K562 (cell line): ENCODE data around the gene CHST2. TPM values are rescaled to one million over a fixed set of nuclear protein-coding genes. Genes with fewer than 3 reads are reported as not detected.

ENCODE experiments used
- ATAC-seq: fragments of 200-7000 bp; cut with Tn5 transposase; 3 replicates; pipeline ENCODE4 v1.9.1; 2020; ENCODE audit warnings: moderate library complexity
- BruUV-seq: library from RNA; stranded (reverse); fragments of 400-500 nt; replicated peaks from 2 replicates; lab custom pipeline; 2021; lab: Mats Ljungman, UMichigan
- CTCF ChIA-PET: fragments of 300-600 bp; formaldehyde crosslinking; extraction: SDS; loops from one replicate; lab custom pipeline; 2021; ENCODE audit warnings: low intra/inter-chr PET ratio; lab: Yijun Ruan, JAX
- POLR2A ChIA-PET: fragments of 300-600, 350-650 bp; sonication (Branson Sonifier 250); formaldehyde crosslinking; extraction: SDS; loops from one replicate; lab custom pipeline; 2021; ENCODE audit warnings: antibody characterized with exemption, inconsistent platforms; lab: Yijun Ruan, JAX
- DNase-seq, 4 experiments: peaks; one replicate each; pipeline versions ENCODE4 v3.0.0 to v3.0.0-alpha.2; 2011 to 2018; ENCODE audit warnings: low spot score in 3 of 4, mixed read lengths in 3 of 4; ENCODE audit errors: extremely low read depth in 1 of 4
- FAIRE-seq: peaks from 2 replicates; lab custom pipeline; 2011; peaks lifted over from hg19 to GRCh38; lab: Jason Lieb, UNC
- H2AFZ ChIP-seq: 2 replicates; pipeline ENCODE4 v1.6.0; 2011; ENCODE audit warnings: low read depth, low read length, control low read depth, inconsistent platforms
- H3K27ac ChIP-seq: fragments of 200-600 bp; 3 replicates; pipeline ENCODE4 v1.8.0; 2011; ENCODE audit warnings: low read depth, mild to moderate bottlenecking, control low read depth, inconsistent platforms, low read length, moderate library complexity, mixed read lengths; ENCODE audit errors: extremely low read depth
- H3K27me3 ChIP-seq, 2 experiments: fragments of 300-600 bp in 1 of 2; 2 replicates in 1 of 2; 3 replicates in 1 of 2; pipeline versions ENCODE4 v1.6.0 to v1.8.0; 2011; ENCODE audit warnings: inconsistent platforms in 2 of 2, low read length in 2 of 2, mild to moderate bottlenecking in 1 of 2, mixed read lengths in 1 of 2, moderate library complexity in 1 of 2; ENCODE audit not compliant: control insufficient read depth in 2 of 2, insufficient read depth in 2 of 2
- H3K36me3 ChIP-seq: fragments of 300-600 bp; 3 replicates; pipeline ENCODE4 v1.8.0; 2011; ENCODE audit warnings: mild to moderate bottlenecking, low read length, inconsistent platforms; ENCODE audit not compliant: control insufficient read depth, insufficient read depth
- H3K4me1 ChIP-seq, 2 experiments: fragments of 200-600 bp in 1 of 2; replicated peaks in 1 of 2; 2 replicates in 1 of 2; 3 replicates in 1 of 2; pipeline versions ENCODE4 v1.5.1 to v1.8.0; 2011; ENCODE audit warnings: inconsistent platforms in 2 of 2, low read length in 2 of 2, mild to moderate bottlenecking in 1 of 2, mixed read lengths in 1 of 2, moderate library complexity in 1 of 2; ENCODE audit not compliant: control insufficient read depth in 2 of 2, insufficient read depth in 2 of 2
- H3K4me2 ChIP-seq: 2 replicates; pipeline ENCODE4 v1.6.1; 2011; ENCODE audit warnings: low read length, control low read depth, inconsistent platforms, mixed read lengths; ENCODE audit not compliant: insufficient read depth
- H3K4me3 ChIP-seq: fragments of 200-600 bp; sonication (generic), shearing (Covaris generic); 2 replicates; pipeline ENCODE4 v1.5.1; 2016; ENCODE audit warnings: control low read depth, inconsistent platforms
- H3K79me2 ChIP-seq: fragments of 200-600 bp; 3 replicates; pipeline ENCODE4 v1.8.0; 2011; ENCODE audit warnings: low read length, inconsistent platforms; ENCODE audit not compliant: control insufficient read depth, insufficient read depth
- H3K9ac ChIP-seq, 2 experiments: 2 replicates each; pipeline versions ENCODE4 v1.6.0 to v1.6.1; 2011; ENCODE audit warnings: low read depth in 2 of 2, low read length in 2 of 2, control low read depth in 1 of 2, inconsistent platforms in 1 of 2, mild to moderate bottlenecking in 1 of 2, mixed read lengths in 1 of 2; ENCODE audit not compliant: insufficient read depth in 1 of 2
- H3K9me1 ChIP-seq: one replicate; pipeline ENCODE4 v1.6.0; 2011; ENCODE audit warnings: inconsistent platforms, mild to moderate bottlenecking, low read length, moderate library complexity; ENCODE audit not compliant: control insufficient read depth, insufficient read depth
- H3K9me3 ChIP-seq: replicated peaks from 2 replicates; pipeline ENCODE4 v1.5.1; 2011; ENCODE audit warnings: low read depth, low read length, inconsistent platforms; ENCODE audit not compliant: control insufficient read depth, insufficient read depth
- H4K20me1 ChIP-seq: replicated peaks from 2 replicates; pipeline ENCODE4 v1.6.1; 2011; ENCODE audit warnings: low read length, inconsistent platforms, mixed read lengths; ENCODE audit not compliant: control insufficient read depth, insufficient read depth
- CBFA2T3 ChIP-seq: fragments of 450-650 bp; IDR thresholded peaks from 2 replicates; pipeline ENCODE4 v1.6.1; 2017
- CREM ChIP-seq: IDR thresholded peaks from 2 replicates; pipeline ENCODE4 v1.6.1; 2014; ENCODE audit warnings: antibody characterized with exemption, low read depth
- PHTF2 ChIP-seq: fragments of 250-450 bp; sonication (Bioruptor Pico); IDR thresholded peaks from 2 replicates; pipeline ENCODE4 v1.5.0; 2021; ENCODE audit warnings: mild to moderate bottlenecking
- SPI1 ChIP-seq: IDR thresholded peaks from 2 replicates; pipeline ENCODE4 v1.6.1; 2011; ENCODE audit warnings: low read depth, low read length, control low read depth, borderline replicate concordance
- ZNF384 ChIP-seq: IDR thresholded peaks from 2 replicates; pipeline ENCODE4 v1.6.1; 2012; ENCODE audit warnings: low read depth, low read length, improper control_type of control experiment
- ZNF644 ChIP-seq: fragments of 200-800 bp; sonication (Bioruptor generic); IDR thresholded peaks from 2 replicates; pipeline ENCODE4 v1.6.1; 2016; ENCODE audit warnings: low read depth, missing genetic modification characterization, missing compliant biosample characterization
- ZSCAN29 ChIP-seq: fragments of 450-650 bp; IDR thresholded peaks from 2 replicates; pipeline ENCODE4 v1.6.1; 2017
- WGBS: fragments of 100-300 bp; shearing (Covaris generic); methylation state at CpG from one replicate; pipeline ENCODE4 v1.1.6; 2016; ENCODE audit warnings: low coverage, mixed read lengths; ENCODE audit not compliant: insufficient coverage; ENCODE audit errors: missing lambda C conversion rate; 5-methylcytosine and 5-hydroxymethylcytosine counted together
- in situ Hi-C: fragments of 300-500 bp; cut with MboI; formaldehyde crosslinking; loops from 4 replicates; pipeline ENCODE4 v1.15.0; 2018; ENCODE audit warnings: inconsistent platforms, mixed read lengths
- intact Hi-C: fragments of 100-400 bp; cut with micrococcal nuclease; formaldehyde crosslinking; loops from 2 replicates; pipeline ENCODE4 v1.14.2; 2022
- polyA plus RNA-seq, 8 experiments: library from polyadenylated mRNA; depleted of rRNA in 4 of 8; stranded (reverse) in 5 of 8; unstranded in 3 of 8; fragments of >200 nt; fragmentation: Nextera tagmentation in 2 of 8; fragmentation: Illumina TruSeq in 1 of 8; extraction: Ambion mirVana in 2 of 8; extraction: Trizol in 1 of 8; gene quantifications; 2 replicates each; pipeline versions ENCODE4 v1.2.1 to v1.2.3, GENCODE V29; 2011 to 2014; ENCODE audit warnings: inconsistent platforms in 1 of 8, missing spikeins in 1 of 8
- total RNA-seq, 7 experiments: library from RNA; depleted of rRNA in 6 of 7; stranded (reverse); fragments of >200 nt in 6 of 7; fragmentation: Illumina TruSeq in 2 of 7; extraction: Trizol in 2 of 7; gene quantifications; 2 replicates each; pipeline versions ENCODE4 v1.2.1 to v1.2.3, GENCODE V29; 2011 to 2021; ENCODE audit warnings: low replicate concordance in 1 of 7
- TF ChIP-seq, protein P1 (sequence below): sonication (generic); formaldehyde crosslinking; IDR thresholded peaks from 2 replicates; pipeline ENCODE4 v1.8.1; 2023; ENCODE audit warnings: mild to moderate bottlenecking, missing genetic modification reagents
- TF ChIP-seq, protein P2 (sequence below), 2 experiments: fragments of 450-650 bp in 1 of 2; sonication (generic) in 1 of 2; formaldehyde crosslinking in 1 of 2; IDR thresholded peaks in 1 of 2; conservative IDR thresholded peaks in 1 of 2; 2 replicates each; pipeline versions ENCODE4 v1.6.1 to v1.8.1; 2016 to 2023; ENCODE audit warnings: mild to moderate bottlenecking in 2 of 2, moderate library complexity in 2 of 2, inconsistent platforms in 1 of 2, missing genetic modification reagents in 1 of 2

CHST2 gene
- total and polyA plus RNA-seq, 9 of the 15 experiments (the other 6 are each of a cell fraction or from before 2014, with no cell fraction given), result 3.4 to 60.3 (median 13.9) TPM

DNA sequence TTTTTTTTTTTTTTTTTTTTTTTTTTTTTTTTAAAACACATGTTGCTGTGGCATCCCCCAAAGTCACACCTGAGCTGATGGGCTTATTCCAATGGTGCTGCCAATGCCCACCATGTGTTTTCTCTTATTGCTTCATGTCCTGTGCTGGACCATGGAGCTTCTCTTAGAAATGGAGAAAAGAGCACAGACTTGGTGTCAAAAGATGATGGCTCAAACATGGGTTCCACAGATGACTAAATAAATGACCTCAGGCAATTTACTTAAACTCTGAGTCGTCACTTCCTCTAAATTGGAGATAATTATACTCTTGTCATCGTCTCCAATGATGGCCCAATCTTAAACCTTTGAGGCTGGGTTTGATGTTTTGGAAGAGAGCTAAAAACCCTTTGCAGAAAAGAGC lies 28.1 kb downstream of the CHST2 start:
- Histone ChIP-seq H4K20me1 (no peaks in the 10 kb centered on the region), H3K4me1 (peaks cover 0 to 5% of the 10 kb centered on the region in 2 experiments; a peak in 2 of 5 replicates), H3K9ac (no peak overlapping the region), H2AFZ (peak overlapping the region; percentile 20), H3K79me2 (no peaks in the 10 kb centered on the region), H3K27me3 (no peaks in the 10 kb centered on the region), H3K4me3 (no peak overlapping the region), H3K27ac (no peak overlapping the region), H3K4me2 (no peak overlapping the region; the same call in 1 of the 2 replicates), H3K36me3 (no peaks in the 10 kb centered on the region), H3K9me3 (no peaks in the 10 kb centered on the region), H3K9me1 (no peaks in the 10 kb centered on the region)
- CTCF ChIA-PET, result no interaction called here
- no peak; the same call in 2 of the 3 replicates for ATAC-seq
- intact Hi-C loops, result no loop called here
- no peak for DNase-seq
- WGBS, result 0% methylated on average over 2 of the region's 2 CpGs
- TF ChIP-seq ZNF384 (peak; percentile 40; the same call in 1 of the 2 replicates), ZSCAN29 (no peak), SPI1 (peak; percentile 37; the same call in 1 of the 2 replicates), PHTF2 (no peak), ZNF644 (tag) (no peak), CREM (0 out of 2 replicates have a peak, but pooled peaks have one; percentile 19), CBFA2T3 (0 out of 2 replicates have a peak, but pooled peaks have one; percentile 17)
- TF ChIP-seq, protein P1, sequence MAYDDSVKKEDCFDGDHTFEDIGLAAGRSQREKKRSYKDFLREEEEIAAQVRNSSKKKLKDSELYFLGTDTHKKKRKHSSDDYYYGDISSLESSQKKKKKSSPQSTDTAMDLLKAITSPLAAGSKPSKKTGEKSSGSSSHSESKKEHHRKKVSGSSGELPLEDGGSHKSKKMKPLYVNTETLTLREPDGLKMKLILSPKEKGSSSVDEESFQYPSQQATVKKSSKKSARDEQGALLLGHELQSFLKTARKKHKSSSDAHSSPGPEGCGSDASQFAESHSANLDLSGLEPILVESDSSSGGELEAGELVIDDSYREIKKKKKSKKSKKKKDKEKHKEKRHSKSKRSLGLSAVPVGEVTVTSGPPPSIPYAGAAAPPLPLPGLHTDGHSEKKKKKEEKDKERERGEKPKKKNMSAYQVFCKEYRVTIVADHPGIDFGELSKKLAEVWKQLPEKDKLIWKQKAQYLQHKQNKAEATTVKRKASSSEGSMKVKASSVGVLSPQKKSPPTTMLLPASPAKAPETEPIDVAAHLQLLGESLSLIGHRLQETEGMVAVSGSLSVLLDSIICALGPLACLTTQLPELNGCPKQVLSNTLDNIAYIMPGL (CRISPR knock-in tag), result no peak
- TF ChIP-seq, protein P2, sequence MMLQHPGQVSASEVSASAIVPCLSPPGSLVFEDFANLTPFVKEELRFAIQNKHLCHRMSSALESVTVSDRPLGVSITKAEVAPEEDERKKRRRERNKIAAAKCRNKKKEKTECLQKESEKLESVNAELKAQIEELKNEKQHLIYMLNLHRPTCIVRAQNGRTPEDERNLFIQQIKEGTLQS (IDR thresholded peaks at IDR 0.05), result peak; percentile 15; the same call in 1 of the 2 replicates
- TF ChIP-seq, protein P2 (CRISPR knock-in tag; conservative IDR thresholded peaks at IDR 0.05), result no peak
- FAIRE-seq, result no peak
- POLR2A ChIA-PET, result interaction anchor here (1.5 kb wide), 1 partner anchor 9 kb away, joined by 3 read pairs; no protein-coding TSS in a partner anchor
- no TSS peak for BruUV-seq
- in situ Hi-C loops, result no loop called here
